Breast epithelium (tissue), 4 donors: ENCODE measurements around the gene CTNNA2. TPM values are rescaled to one million over a fixed set of nuclear protein-coding genes. Genes with fewer than 3 reads are reported as not detected.

ENCODE experiments used
- DNase-seq, 2 donors: peaks; one replicate each; pipeline ENCODE4 v3.0.0-alpha.2; 2019; ENCODE audit warnings: low spot score in 2 of 2
- H3K27ac ChIP-seq, 2 donors: fragments of 200-600 bp; sonication (generic) in 1 of 2; one replicate each; pipeline ENCODE4 v1.5.1; 2016 to 2019; ENCODE audit warnings: mild to moderate bottlenecking in 1 of 2
- H3K27me3 ChIP-seq, 2 donors: fragments of 200-600 bp; sonication (generic) in 1 of 2; one replicate each; pipeline versions ENCODE4 v1.5.1 to v1.6.0; 2017 to 2019; ENCODE audit warnings: control low read depth in 1 of 2, mild to moderate bottlenecking in 1 of 2
- H3K36me3 ChIP-seq: fragments of 200-600 bp; one replicate; pipeline ENCODE4 v1.5.1; 2019
- H3K4me1 ChIP-seq, 2 donors: fragments of 200-600 bp; sonication (generic); one replicate each; pipeline ENCODE4 v1.5.1; 2016 to 2019; ENCODE audit warnings: control low read depth in 1 of 2
- H3K4me3 ChIP-seq, 3 donors: fragments of 200-600 bp; sonication (generic); 1 replicate in 2 of 3; 2 replicates in 1 of 3; pipeline ENCODE4 v1.5.1; 2016 to 2019; ENCODE audit warnings: mild to moderate bottlenecking in 3 of 3, moderate library complexity in 2 of 3
- H3K9me3 ChIP-seq, 2 donors: fragments of 200-600 bp; sonication (generic) in 1 of 2; one replicate each; pipeline ENCODE4 v1.5.1; 2016 to 2019; ENCODE audit warnings: control low read depth in 1 of 2
- POLR2A ChIP-seq: fragments of 450-650 bp; IDR thresholded peaks from one replicate; pipeline ENCODE4 v1.6.1; 2016; ENCODE audit warnings: antibody characterized with exemption, mild to moderate bottlenecking, moderate library complexity
- POLR2AphosphoS5 ChIP-seq, 3 donors: sonication (generic); formaldehyde crosslinking; IDR thresholded peaks; one replicate each; pipeline ENCODE4 v1.6.1; 2017; ENCODE audit warnings: antibody characterized with exemption in 3 of 3
- intact Hi-C: fragments of 100-400 bp; cut with DNase I; formaldehyde crosslinking; loops from one replicate; pipeline ENCODE4 v1.15.1; 2023; ENCODE audit warnings: low total_unique reads
- total RNA-seq, 3 donors: library from RNA; depleted of rRNA; stranded (reverse); fragments of >200 nt; gene quantifications; one replicate each; pipeline ENCODE4 v1.1.0, GENCODE V29; 2016
- TF ChIP-seq, protein P1 (sequence below), 3 donors: fragments of 450-650 bp; IDR thresholded peaks; one replicate each; pipeline ENCODE4 v1.5.1; 2016 to 2017; ENCODE audit warnings: antibody characterized with exemption in 3 of 3, mild to moderate bottlenecking in 3 of 3, moderate library complexity in 3 of 3

Gene CTNNA2
- total RNA-seq, 3 donors from 2014 or later, result 0.16 TPM; not detected in 2

GRCh38 chr2:79915455-79915854, 402.6 kb downstream of the CTNNA2 start:
- DNase-seq, result no peak
- Histone ChIP-seq H3K36me3 (no peaks in the 10 kb centered on the region), H3K9me3 (no peaks in the 10 kb centered on the region), H3K27ac (no peak overlapping the region), H3K4me1 (no peaks in the 10 kb centered on the region), H3K27me3 (no peaks in the 10 kb centered on the region), H3K4me3 (no peak overlapping the region)
- intact Hi-C loops, result loop anchor here (10.0 kb wide), 1 partner anchor 769 kb away; no protein-coding TSS in a partner anchor
- no peak for TF ChIP-seq POLR2AphosphoS5 (IDR thresholded peaks at IDR 0.05)
- TF ChIP-seq POLR2A, result no peak
- TF ChIP-seq, protein P1, sequence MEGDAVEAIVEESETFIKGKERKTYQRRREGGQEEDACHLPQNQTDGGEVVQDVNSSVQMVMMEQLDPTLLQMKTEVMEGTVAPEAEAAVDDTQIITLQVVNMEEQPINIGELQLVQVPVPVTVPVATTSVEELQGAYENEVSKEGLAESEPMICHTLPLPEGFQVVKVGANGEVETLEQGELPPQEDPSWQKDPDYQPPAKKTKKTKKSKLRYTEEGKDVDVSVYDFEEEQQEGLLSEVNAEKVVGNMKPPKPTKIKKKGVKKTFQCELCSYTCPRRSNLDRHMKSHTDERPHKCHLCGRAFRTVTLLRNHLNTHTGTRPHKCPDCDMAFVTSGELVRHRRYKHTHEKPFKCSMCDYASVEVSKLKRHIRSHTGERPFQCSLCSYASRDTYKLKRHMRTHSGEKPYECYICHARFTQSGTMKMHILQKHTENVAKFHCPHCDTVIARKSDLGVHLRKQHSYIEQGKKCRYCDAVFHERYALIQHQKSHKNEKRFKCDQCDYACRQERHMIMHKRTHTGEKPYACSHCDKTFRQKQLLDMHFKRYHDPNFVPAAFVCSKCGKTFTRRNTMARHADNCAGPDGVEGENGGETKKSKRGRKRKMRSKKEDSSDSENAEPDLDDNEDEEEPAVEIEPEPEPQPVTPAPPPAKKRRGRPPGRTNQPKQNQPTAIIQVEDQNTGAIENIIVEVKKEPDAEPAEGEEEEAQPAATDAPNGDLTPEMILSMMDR (IDR thresholded peaks at IDR 0.05), result no peak

DNA sequence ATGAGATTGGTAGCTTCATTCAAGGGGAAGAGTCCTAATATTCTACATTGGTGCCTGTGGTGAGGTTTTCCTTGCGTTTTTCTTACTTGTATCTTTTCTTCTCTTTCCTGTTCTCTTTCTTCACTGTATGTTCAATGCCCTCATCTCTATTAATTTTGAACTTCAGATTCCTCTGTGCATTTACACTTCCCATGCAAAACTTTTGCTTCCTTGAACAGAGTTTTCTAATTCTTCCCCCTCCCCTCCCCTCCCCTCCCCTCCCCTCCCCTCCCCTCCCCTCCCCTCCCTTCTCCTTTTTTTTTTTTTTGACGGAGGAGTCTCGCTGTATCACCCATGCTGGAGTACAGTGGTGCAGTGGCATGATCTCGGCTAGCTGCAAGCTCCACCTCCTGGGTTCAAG, 403.4 kb downstream of the CTNNA2 start:
- no peak overlapping the region for H3K4me3 ChIP-seq
- H3K36me3 ChIP-seq, result no peaks in the 10 kb centered on the region
- H3K9me3 ChIP-seq, result no peaks in the 10 kb centered on the region
- H3K27me3 ChIP-seq, result no peaks in the 10 kb centered on the region
- no peaks in the 10 kb centered on the region for H3K4me1 ChIP-seq
- TF ChIP-seq POLR2A (no peak), POLR2AphosphoS5 (IDR thresholded peaks at IDR 0.05) (no peak)
- TF ChIP-seq, protein P1 (IDR thresholded peaks at IDR 0.05), result no peak
- no peak for DNase-seq
- H3K27ac ChIP-seq, result no peak overlapping the region
- intact Hi-C loops, result loop anchor here (10.0 kb wide), 1 partner anchor 769 kb away; no protein-coding TSS in a partner anchor

- intact Hi-C loops, result no loop called here
- TF ChIP-seq, protein P1 (IDR thresholded peaks at IDR 0.05), result no peak
- TF ChIP-seq POLR2A (no peak), POLR2AphosphoS5 (IDR thresholded peaks at IDR 0.05) (no peak)
These were observed 407.7 kb downstream of the CTNNA2 start for GRCh38 chr2:79920512-79921076.

GRCh38 chr2:79929624-79930023, 416.8 kb downstream of the CTNNA2 start:
- Histone ChIP-seq H3K4me1 (no peaks in the 10 kb centered on the region), H3K27ac (no peak overlapping the region), H3K27me3 (no peaks in the 10 kb centered on the region), H3K9me3 (no peaks in the 10 kb centered on the region), H3K36me3 (no peaks in the 10 kb centered on the region), H3K4me3 (no peak overlapping the region)
- TF ChIP-seq, protein P1 (IDR thresholded peaks at IDR 0.05), result no peak
- TF ChIP-seq POLR2A (no peak), POLR2AphosphoS5 (IDR thresholded peaks at IDR 0.05) (no peak)
- intact Hi-C loops, result no loop called here
- DNase-seq, result no peak

More at GRCh38 chr2:79920512-79921076, 407.7 kb downstream of the CTNNA2 start:
- H3K27ac ChIP-seq, result no peak overlapping the region
- H3K4me3 ChIP-seq, result no peak overlapping the region
- H3K4me1 ChIP-seq, result no peaks in the 10 kb centered on the region
- no peak for DNase-seq
- no peaks in the 10 kb centered on the region for H3K9me3 ChIP-seq
- no peaks in the 10 kb centered on the region for H3K36me3 ChIP-seq
- no peaks in the 10 kb centered on the region for H3K27me3 ChIP-seq

DNA sequence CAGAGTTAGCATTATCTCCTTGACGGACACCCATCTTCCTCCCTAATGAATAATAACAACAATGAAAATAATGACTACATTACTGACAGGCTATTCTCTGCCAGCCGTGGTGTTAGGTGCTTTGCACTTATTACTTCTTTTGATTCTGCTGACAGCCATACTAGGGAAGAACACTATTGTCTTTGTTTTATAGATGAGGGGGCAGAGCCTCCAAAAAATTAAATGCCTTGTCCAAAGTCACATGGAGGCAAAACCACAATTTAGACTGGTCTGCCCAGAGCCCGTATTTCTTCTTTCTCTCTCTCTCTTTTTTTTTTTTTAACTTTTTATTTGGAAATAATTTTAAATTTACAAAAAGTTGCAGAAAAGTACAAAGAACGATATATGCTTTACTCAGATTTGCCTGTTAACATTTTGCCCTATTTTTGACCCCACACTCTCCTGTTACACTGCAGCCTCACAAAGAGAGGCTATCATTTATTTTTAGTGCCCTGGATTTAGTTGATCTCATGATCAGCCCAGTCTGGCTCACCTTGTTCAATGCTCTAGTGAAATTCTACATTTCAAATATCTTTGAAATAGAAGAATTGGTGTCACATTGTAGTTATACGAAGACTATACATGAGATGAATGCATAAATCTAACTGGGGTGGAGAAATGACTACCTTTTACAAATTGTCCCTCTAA, 422.3 kb downstream of the CTNNA2 start:
- H3K4me1 ChIP-seq, result no peaks in the 10 kb centered on the region

More for the DNA sequence above, 422.3 kb downstream of the CTNNA2 start:
- DNase-seq, result no peak
- H3K4me3 ChIP-seq, result no peak overlapping the region
- H3K27ac ChIP-seq, result no peak overlapping the region
- intact Hi-C loops, result no loop called here
- no peaks in the 10 kb centered on the region for H3K36me3 ChIP-seq
- TF ChIP-seq, protein P1 (IDR thresholded peaks at IDR 0.05), result no peak
- TF ChIP-seq POLR2A (no peak), POLR2AphosphoS5 (IDR thresholded peaks at IDR 0.05) (no peak)
- no peaks in the 10 kb centered on the region for H3K9me3 ChIP-seq
- H3K27me3 ChIP-seq, result no peaks in the 10 kb centered on the region
